HL-60 (cell line): ENCODE results near the gene RSBN1L.

Experiments used
- GABPA ChIP-seq: IDR thresholded peaks from 2 replicates; pipeline ENCODE4 v1.6.1; 2012; ENCODE audit warnings: low read depth
- TF ChIP-seq, protein P1 (sequence below): IDR thresholded peaks from one replicate; pipeline ENCODE4 v1.5.1; 2011; ENCODE audit warnings: low read length, control low read depth, inconsistent platforms; ENCODE audit not compliant: insufficient read depth

DNA sequence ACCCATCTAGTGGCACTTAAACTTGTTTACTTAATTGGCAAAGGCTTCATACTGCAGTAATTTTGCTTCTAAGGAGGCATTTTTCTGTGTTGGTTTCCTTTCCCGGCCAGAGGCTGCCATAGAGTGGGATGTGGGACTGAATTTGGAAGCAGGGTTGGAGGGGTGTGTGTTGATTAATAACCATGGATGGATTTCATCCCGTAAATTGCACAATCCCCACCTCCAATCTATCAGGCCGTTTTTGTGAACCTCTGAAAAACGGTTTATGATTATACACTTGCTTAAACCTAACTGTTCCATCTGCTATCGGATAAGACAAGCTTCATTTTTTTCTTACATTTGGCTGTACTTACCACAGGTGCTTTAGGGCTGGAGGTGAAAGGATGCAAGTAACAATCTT, 100.7 kb downstream of the RSBN1L start:
- no peak for TF ChIP-seq GABPA
- TF ChIP-seq, protein P1, sequence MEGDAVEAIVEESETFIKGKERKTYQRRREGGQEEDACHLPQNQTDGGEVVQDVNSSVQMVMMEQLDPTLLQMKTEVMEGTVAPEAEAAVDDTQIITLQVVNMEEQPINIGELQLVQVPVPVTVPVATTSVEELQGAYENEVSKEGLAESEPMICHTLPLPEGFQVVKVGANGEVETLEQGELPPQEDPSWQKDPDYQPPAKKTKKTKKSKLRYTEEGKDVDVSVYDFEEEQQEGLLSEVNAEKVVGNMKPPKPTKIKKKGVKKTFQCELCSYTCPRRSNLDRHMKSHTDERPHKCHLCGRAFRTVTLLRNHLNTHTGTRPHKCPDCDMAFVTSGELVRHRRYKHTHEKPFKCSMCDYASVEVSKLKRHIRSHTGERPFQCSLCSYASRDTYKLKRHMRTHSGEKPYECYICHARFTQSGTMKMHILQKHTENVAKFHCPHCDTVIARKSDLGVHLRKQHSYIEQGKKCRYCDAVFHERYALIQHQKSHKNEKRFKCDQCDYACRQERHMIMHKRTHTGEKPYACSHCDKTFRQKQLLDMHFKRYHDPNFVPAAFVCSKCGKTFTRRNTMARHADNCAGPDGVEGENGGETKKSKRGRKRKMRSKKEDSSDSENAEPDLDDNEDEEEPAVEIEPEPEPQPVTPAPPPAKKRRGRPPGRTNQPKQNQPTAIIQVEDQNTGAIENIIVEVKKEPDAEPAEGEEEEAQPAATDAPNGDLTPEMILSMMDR: no peak
